CD1c-positive myeloid dendritic cell (primary cell): ENCODE results near the gene NPIPB2.
"Not testable (repeated sequence)": the region's sequence is repeated elsewhere in the genome, so short reads cannot be mapped to it uniquely, and the experiment has no call there.

Experiments used
- DNase-seq: peaks from one replicate; pipeline ENCODE4 v3.0.0-alpha.2; 2016; ENCODE audit errors: extremely low spot score

Gene NPIPB2

GRCh38 chr16:11962457-11962856, 20.6 kb upstream of the NPIPB2 start:
- not testable (repeated sequence) for DNase-seq

- DNase-seq = no peak
Measured at GRCh38 chr16:11957591-11958395, 15.9 kb upstream of the NPIPB2 start.

- DNase-seq = no peak
Measured at GRCh38 chr16:11956558-11956957, 14.7 kb upstream of the NPIPB2 start.

GRCh38 chr16:11955713-11956123, 13.9 kb upstream of the NPIPB2 start:
- no peak for DNase-seq

- not testable (repeated sequence) for DNase-seq
Measured at GRCh38 chr16:11953576-11953975, 11.7 kb upstream of the NPIPB2 start.

- DNase-seq = no peak
Measured at GRCh38 chr16:11950388-11950787, 8.5 kb upstream of the NPIPB2 start.

GRCh38 chr16:11949527-11949926, 7.7 kb upstream of the NPIPB2 start:
- DNase-seq = peak; percentile 38

GRCh38 chr16:11948819-11949218, 7.0 kb upstream of the NPIPB2 start:
- DNase-seq = no peak

GRCh38 chr16:11946433-11946832, 4.6 kb upstream of the NPIPB2 start:
- no peak for DNase-seq

GRCh38 chr16:11927350-11927749, 14.5 kb downstream of the NPIPB2 start:
- not testable (repeated sequence) for DNase-seq

- not testable (repeated sequence) for DNase-seq
Measured at GRCh38 chr16:11924046-11924445, 17.8 kb downstream of the NPIPB2 start.

- DNase-seq = no peak
Measured at GRCh38 chr16:11916524-11917285, 25.1 kb downstream of the NPIPB2 start.

- DNase-seq = peak; percentile 99
Measured at GRCh38 chr16:11915644-11916523, 26.0 kb downstream of the NPIPB2 start, which contains the start of gene GSPT1. GSPT1 (minus strand) TSS chr16:11915956; CDS start chr16:11915720, 236 bp downstream.

- DNase-seq = peak; percentile 85
Measured at GRCh38 chr16:11915114-11915643, 26.7 kb downstream of the NPIPB2 start.

- DNase-seq = peak; percentile 17
Measured at GRCh38 chr16:11914210-11915113, 27.4 kb downstream of the NPIPB2 start.

GRCh38 chr16:11913425-11914079, 28.3 kb downstream of the NPIPB2 start:
- DNase-seq = peak; percentile 63

- DNase-seq = no peak
Measured at GRCh38 chr16:11909653-11910545, 31.9 kb downstream of the NPIPB2 start.

GRCh38 chr16:11907160-11907970, 34.5 kb downstream of the NPIPB2 start:
- no peak for DNase-seq
